Hepatocyte (in vitro differentiated cells): ENCODE data around the gene SRD5A3.

Source experiments
- CTCF ChIP-seq: fragments of 200-600 bp; sonication (generic); IDR thresholded peaks from 2 replicates; pipeline ENCODE4 v1.5.1; 2016; ENCODE audit warnings: antibody characterized with exemption, mild to moderate bottlenecking; ENCODE audit not compliant: poor library complexity
- EZH2 ChIP-seq: fragments of 200-600 bp; sonication (generic); IDR thresholded peaks from 2 replicates; pipeline ENCODE4 v1.6.1; 2016; ENCODE audit warnings: antibody characterized with exemption, mild to moderate bottlenecking, borderline replicate concordance
- EZH2phosphoT487 ChIP-seq: fragments of 200-600 bp; sonication (generic); IDR thresholded peaks from one replicate; pipeline ENCODE4 v1.6.1; 2018; ENCODE audit warnings: antibody characterized with exemption, mild to moderate bottlenecking, low read depth, moderate library complexity; ENCODE audit not compliant: unreplicated experiment, severe bottlenecking

DNA sequence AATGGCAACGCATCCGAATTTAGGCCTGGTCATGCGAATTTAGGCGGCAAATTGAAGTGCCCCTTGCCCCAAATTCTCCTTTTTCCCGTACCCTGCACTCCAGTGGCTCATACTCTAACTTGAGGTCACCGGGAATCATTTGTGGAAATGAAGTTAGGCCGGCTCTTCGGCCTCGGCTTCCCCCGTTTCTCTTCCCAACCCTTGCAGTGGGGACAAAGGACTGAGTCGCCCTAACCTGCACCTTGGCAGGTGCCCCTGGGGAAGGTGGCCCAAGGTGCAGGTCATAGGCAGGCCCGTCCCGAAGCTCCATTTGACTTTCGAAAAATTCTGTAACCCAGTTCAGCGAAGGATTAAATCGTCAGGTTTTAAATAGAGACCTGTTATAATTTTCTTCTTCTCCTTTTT is 811 bp downstream of the SRD5A3 start:
- TF ChIP-seq CTCF (no peak), EZH2 (no peak), EZH2phosphoT487 (no peak)
